ENCODE results near the gene THBS1. TPM values are rescaled to one million over a fixed set of nuclear protein-coding genes. Genes with fewer than 3 reads are reported as not detected.

THBS1 gene
- total and polyA plus RNA-seq, 4 experiments from 2014 or later = 0.77 to 7.6 (median 2.6) TPM

DNA sequence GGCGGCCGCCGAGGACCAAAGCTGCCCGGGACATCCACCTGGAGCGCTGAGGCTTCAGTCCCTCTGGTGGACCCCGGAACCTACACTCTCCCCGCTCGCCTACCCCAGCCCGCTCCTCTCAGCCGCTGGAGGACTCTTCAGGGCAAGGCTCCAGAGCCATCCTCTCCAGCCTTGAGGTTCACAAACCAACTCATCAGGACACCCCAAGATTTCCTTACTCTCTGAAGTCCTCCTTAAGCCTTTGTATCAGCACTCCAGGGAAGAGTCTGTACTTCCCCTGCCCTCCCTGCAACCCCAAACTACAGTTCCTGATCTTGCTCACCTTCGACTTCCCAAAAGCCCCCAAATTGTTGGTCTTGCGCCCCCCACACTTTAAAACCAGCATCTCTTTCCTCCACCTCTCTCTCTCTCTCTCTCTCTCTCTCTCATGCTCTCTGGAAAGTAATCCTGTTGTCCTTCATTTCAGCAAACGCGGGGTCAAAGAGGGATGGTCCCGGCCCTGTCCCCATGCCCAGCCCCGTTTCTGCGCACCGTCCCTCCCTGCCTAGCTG lies 438 bp downstream of the THBS1 start:
- Mint-ChIP-seq H3K4me1 (peaks cover 9 to 59% (median 23%) of the 10 kb centered on the region in 4 donors), H3K36me3 (no peaks in the 10 kb centered on the region), H3K4me3 (peak overlapping the region; percentile 65 to 90 (median 78)), H3K27me3 (peaks cover 11 to 29% of the 10 kb centered on the region in 2 donors), H3K9me3 (no peaks in the 10 kb centered on the region), H3K27ac (peak overlapping the region in 4 of 7 donors; percentile 48 to 68 (median 58))
- H3K36me3 ChIP-seq (ENCODE audit: insufficient read depth, low read length) = no peaks in the 10 kb centered on the region
- no peak for DNase-seq
- H3K4me3 ChIP-seq (ENCODE audit: low read length in 2 of 2) = peak overlapping the region in 1 of 2 donors; percentile 56
- ChIA-PET CTCF (ENCODE audit: partially characterized antibody) (interaction anchor here (0.8 to 7.4 kb wide), 13 partner anchors 8 to 879 kb away, joined by 3 to 83 read pairs (median 4); no protein-coding TSS in a partner anchor), POLR2A (ENCODE audit: partially characterized antibody) (interaction anchor here (0.7 to 4.1 kb wide), 7 partner anchors 10 to 201 kb away, joined by 3 to 28 read pairs (median 3); partner anchors contain the start of gene FSIP1)
- H3K27ac ChIP-seq (ENCODE audit: low read depth, low read length) = no peak overlapping the region
- intact Hi-C loops (cut with micrococcal nuclease) = loop anchor here (2.0 to 5.0 kb wide), 3 partner anchors 43 to 875 kb away; no protein-coding TSS in a partner anchor
- peaks cover 2% of the 10 kb centered on the region for H3K27me3 ChIP-seq (ENCODE audit: insufficient read depth, low read length)
- H3K9me3 ChIP-seq (ENCODE audit: control insufficient read depth in 1 of 2, low read length in 2 of 2) = no peaks in the 10 kb centered on the region
- H3K4me1 ChIP-seq (ENCODE audit: insufficient read depth, low read length) = peaks cover 14% of the 10 kb centered on the region

DNA sequence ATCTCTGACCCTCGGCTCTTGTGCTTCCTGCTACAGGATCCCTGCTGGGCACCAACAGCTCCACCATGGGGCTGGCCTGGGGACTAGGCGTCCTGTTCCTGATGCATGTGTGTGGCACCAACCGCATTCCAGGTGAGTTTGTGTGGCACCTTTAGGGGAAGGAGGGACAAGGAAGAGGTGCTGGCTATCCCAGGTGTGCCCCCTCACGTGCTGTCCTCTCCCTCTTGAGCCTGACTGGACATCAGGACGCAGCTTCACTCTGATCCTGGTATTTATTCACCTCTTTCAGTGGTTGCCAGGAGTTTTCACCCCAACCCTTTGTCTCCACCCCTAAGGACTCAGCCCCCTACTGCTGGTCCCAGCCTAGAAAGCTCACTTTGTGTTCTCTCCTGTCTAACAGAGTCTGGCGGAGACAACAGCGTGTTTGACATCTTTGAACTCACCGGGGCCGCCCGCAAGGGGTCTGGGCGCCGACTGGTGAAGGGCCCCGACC lies 960 bp downstream of the THBS1 start:
- intact Hi-C loops (cut with micrococcal nuclease) = loop anchor here (2.0 to 5.0 kb wide), 3 partner anchors 43 to 875 kb away; no protein-coding TSS in a partner anchor
- H3K27me3 Mint-ChIP-seq = peaks cover 9 to 25% of the 10 kb centered on the region in 2 donors
- H3K27ac Mint-ChIP-seq = peak overlapping the region in 4 of 7 donors; percentile 25 to 68 (median 64)
- Histone ChIP-seq H3K27me3 (ENCODE audit: insufficient read depth, low read length) (peaks cover 2% of the 10 kb centered on the region), H3K4me1 (ENCODE audit: insufficient read depth, low read length) (peaks cover 14% of the 10 kb centered on the region), H3K27ac (ENCODE audit: low read depth, low read length) (no peak overlapping the region), H3K9me3 (ENCODE audit: control insufficient read depth in 1 of 2, low read length in 2 of 2) (no peaks in the 10 kb centered on the region), H3K36me3 (ENCODE audit: insufficient read depth, low read length) (no peaks in the 10 kb centered on the region), H3K4me3 (ENCODE audit: low read length in 2 of 2) (no peak overlapping the region)
- H3K4me3 Mint-ChIP-seq = peak overlapping the region; percentile 65 to 90 (median 78)
- ChIA-PET POLR2A (ENCODE audit: partially characterized antibody) (interaction anchor here (0.7 to 4.1 kb wide), 5 partner anchors 9 to 176 kb away, joined by 3 to 28 read pairs (median 4); no protein-coding TSS in a partner anchor), CTCF (ENCODE audit: partially characterized antibody) (interaction anchor here (0.8 to 7.4 kb wide), 13 partner anchors 8 to 882 kb away, joined by 3 to 83 read pairs (median 4); no protein-coding TSS in a partner anchor)
- no peak for DNase-seq
- peaks cover 9 to 59% (median 23%) of the 10 kb centered on the region in 4 donors for H3K4me1 Mint-ChIP-seq
- no peaks in the 10 kb centered on the region for H3K36me3 Mint-ChIP-seq
- no peaks in the 10 kb centered on the region for H3K9me3 Mint-ChIP-seq

DNA sequence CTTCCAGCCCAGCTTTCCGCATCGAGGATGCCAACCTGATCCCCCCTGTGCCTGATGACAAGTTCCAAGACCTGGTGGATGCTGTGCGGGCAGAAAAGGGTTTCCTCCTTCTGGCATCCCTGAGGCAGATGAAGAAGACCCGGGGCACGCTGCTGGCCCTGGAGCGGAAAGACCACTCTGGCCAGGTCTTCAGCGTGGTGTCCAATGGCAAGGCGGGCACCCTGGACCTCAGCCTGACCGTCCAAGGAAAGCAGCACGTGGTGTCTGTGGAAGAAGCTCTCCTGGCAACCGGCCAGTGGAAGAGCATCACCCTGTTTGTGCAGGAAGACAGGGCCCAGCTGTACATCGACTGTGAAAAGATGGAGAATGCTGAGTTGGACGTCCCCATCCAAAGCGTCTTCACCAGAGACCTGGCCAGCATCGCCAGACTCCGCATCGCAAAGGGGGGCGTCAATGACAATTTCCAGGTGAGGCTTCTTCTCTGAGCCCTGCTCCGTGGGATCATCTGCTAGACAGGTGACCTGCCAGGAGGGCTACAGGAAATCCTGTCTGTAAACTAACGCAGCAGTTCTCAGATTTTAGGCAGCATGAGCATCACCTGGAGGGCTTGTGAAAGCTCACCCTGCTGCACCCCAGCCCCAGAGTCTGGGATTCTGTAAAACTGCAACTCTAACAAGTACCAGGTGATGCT lies 1.6 kb downstream of the THBS1 start:
- ChIA-PET POLR2A (ENCODE audit: partially characterized antibody) (interaction anchor here (1.3 to 4.1 kb wide), 4 partner anchors 9 to 174 kb away, joined by 4 to 28 read pairs (median 6); no protein-coding TSS in a partner anchor), CTCF (ENCODE audit: partially characterized antibody) (interaction anchor here (0.8 to 7.4 kb wide), 17 partner anchors 9 to 883 kb away, joined by 3 to 83 read pairs (median 4); no protein-coding TSS in a partner anchor)
- Mint-ChIP-seq H3K4me3 (peak overlapping the region in 1 of 8 donors; percentile 90), H3K27ac (no peak overlapping the region), H3K27me3 (peaks cover 9 to 20% of the 10 kb centered on the region in 2 donors), H3K36me3 (no peaks in the 10 kb centered on the region), H3K9me3 (no peaks in the 10 kb centered on the region), H3K4me1 (peaks cover 9 to 59% (median 23%) of the 10 kb centered on the region in 4 donors)
- no peak for DNase-seq
- no peaks in the 10 kb centered on the region for H3K9me3 ChIP-seq (ENCODE audit: control insufficient read depth in 1 of 2, low read length in 2 of 2)
- H3K27me3 ChIP-seq (ENCODE audit: insufficient read depth, low read length) = peaks cover 2% of the 10 kb centered on the region
- H3K4me1 ChIP-seq (ENCODE audit: insufficient read depth, low read length) = peaks cover 14% of the 10 kb centered on the region
- no peaks in the 10 kb centered on the region for H3K36me3 ChIP-seq (ENCODE audit: insufficient read depth, low read length)
- no peak overlapping the region for H3K4me3 ChIP-seq (ENCODE audit: low read length in 2 of 2)
- no peak overlapping the region for H3K27ac ChIP-seq (ENCODE audit: low read depth, low read length)
- intact Hi-C loops (cut with micrococcal nuclease) = loop anchor here (5.0 kb wide), 1 partner anchor 100 kb away; no protein-coding TSS in a partner anchor

DNA sequence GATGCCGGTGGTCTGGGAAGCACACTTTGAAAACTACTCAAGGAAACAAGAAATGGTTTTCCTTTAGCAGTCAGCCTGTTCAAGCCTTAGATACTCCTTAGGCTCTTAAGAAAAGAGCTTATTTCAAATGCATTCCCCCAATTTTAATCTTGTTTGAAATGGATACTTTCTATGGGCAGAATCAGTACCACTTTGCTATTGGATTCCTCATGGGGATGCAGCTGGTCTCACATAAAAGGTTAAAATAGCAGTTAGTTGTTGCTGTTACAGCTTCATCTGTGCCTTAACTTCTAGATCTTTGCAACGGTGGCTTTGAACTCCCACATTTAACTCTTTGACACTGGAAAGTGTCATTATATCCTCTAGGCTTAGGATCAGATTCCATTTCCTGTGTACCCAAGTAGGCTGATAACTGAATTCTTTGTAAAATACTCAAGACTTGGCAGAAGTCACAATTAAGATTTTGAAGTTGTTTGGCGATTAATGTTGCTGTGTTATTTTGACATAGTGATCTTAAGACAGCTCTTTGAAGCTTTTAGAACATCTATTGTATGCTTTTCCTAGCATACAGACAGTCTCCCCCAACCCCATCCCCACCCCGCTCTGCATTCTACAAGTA lies 2.2 kb downstream of the THBS1 start:
- Mint-ChIP-seq H3K27ac (no peak overlapping the region), H3K9me3 (no peaks in the 10 kb centered on the region), H3K27me3 (peaks cover 9 to 20% of the 10 kb centered on the region in 2 donors), H3K4me1 (peaks cover 9 to 59% (median 23%) of the 10 kb centered on the region in 4 donors), H3K36me3 (no peaks in the 10 kb centered on the region), H3K4me3 (peak overlapping the region in 1 of 8 donors; percentile 17)
- Histone ChIP-seq H3K27me3 (ENCODE audit: insufficient read depth, low read length) (no peaks in the 10 kb centered on the region), H3K36me3 (ENCODE audit: insufficient read depth, low read length) (no peaks in the 10 kb centered on the region), H3K4me1 (ENCODE audit: insufficient read depth, low read length) (peaks cover 14% of the 10 kb centered on the region), H3K27ac (ENCODE audit: low read depth, low read length) (no peak overlapping the region), H3K9me3 (ENCODE audit: control insufficient read depth in 1 of 2, low read length in 2 of 2) (no peaks in the 10 kb centered on the region), H3K4me3 (ENCODE audit: low read length in 2 of 2) (no peak overlapping the region)
- DNase-seq = no peak
- ChIA-PET POLR2A (ENCODE audit: partially characterized antibody) (interaction anchor here (1.7 to 4.1 kb wide), 3 partner anchors 41 to 174 kb away, joined by 4 to 28 read pairs (median 7); no protein-coding TSS in a partner anchor), CTCF (ENCODE audit: partially characterized antibody) (interaction anchor here (0.8 to 7.4 kb wide), 14 partner anchors 8 to 883 kb away, joined by 3 to 83 read pairs (median 4); no protein-coding TSS in a partner anchor)
- intact Hi-C loops (cut with micrococcal nuclease) = loop anchor here (1.0 to 5.0 kb wide), 2 partner anchors 99 to 174 kb away; no protein-coding TSS in a partner anchor

DNA sequence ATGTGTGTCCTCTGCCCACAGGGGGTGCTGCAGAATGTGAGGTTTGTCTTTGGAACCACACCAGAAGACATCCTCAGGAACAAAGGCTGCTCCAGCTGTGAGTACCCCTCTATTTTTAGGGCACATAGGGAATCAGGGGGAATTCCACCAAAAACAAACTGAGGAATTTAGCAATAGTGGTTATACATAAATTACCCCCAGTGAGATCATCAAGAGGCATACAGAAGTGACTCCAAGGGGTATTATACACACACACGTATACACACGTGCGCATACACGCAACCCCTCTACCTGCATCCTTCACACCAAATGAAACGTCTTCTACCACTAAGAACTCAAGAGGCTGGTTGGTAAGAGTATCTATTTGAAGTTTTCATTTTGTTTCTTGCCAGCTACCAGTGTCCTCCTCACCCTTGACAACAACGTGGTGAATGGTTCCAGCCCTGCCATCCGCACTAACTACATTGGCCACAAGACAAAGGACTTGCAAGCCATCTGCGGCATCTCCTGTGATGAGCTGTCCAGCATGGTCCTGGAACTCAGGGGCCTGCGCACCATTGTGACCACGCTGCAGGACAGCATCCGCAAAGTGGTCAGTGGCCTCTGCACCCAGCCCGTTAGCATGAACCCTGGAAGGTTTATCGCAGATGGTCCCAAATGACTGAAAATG lies 2.9 kb downstream of the THBS1 start:
- ChIA-PET POLR2A (ENCODE audit: partially characterized antibody) (interaction anchor here (1.4 to 4.1 kb wide), 3 partner anchors 10 to 173 kb away, joined by 3 to 28 read pairs (median 7); no protein-coding TSS in a partner anchor), CTCF (ENCODE audit: partially characterized antibody) (interaction anchor here (0.9 to 7.4 kb wide), 7 partner anchors 8 to 173 kb away, joined by 3 to 83 read pairs (median 6); no protein-coding TSS in a partner anchor)
- Histone ChIP-seq H3K27ac (ENCODE audit: low read depth, low read length) (no peak overlapping the region), H3K36me3 (ENCODE audit: insufficient read depth, low read length) (no peaks in the 10 kb centered on the region), H3K27me3 (ENCODE audit: insufficient read depth, low read length) (no peaks in the 10 kb centered on the region), H3K4me1 (ENCODE audit: insufficient read depth, low read length) (peaks cover 14% of the 10 kb centered on the region), H3K9me3 (ENCODE audit: control insufficient read depth in 1 of 2, low read length in 2 of 2) (no peaks in the 10 kb centered on the region), H3K4me3 (ENCODE audit: low read length in 2 of 2) (no peak overlapping the region)
- DNase-seq = peak in 2 of 5 donors; percentile 10 to 14
- Mint-ChIP-seq H3K27me3 (peaks cover 6 to 15% of the 10 kb centered on the region in 2 donors), H3K36me3 (no peaks in the 10 kb centered on the region), H3K4me1 (peaks cover 9 to 58% (median 23%) of the 10 kb centered on the region in 4 donors), H3K4me3 (no peak overlapping the region), H3K9me3 (no peaks in the 10 kb centered on the region), H3K27ac (no peak overlapping the region)
- intact Hi-C loops (cut with micrococcal nuclease) = loop anchor here (1.0 to 5.0 kb wide), 2 partner anchors 99 to 174 kb away; no protein-coding TSS in a partner anchor

DNA sequence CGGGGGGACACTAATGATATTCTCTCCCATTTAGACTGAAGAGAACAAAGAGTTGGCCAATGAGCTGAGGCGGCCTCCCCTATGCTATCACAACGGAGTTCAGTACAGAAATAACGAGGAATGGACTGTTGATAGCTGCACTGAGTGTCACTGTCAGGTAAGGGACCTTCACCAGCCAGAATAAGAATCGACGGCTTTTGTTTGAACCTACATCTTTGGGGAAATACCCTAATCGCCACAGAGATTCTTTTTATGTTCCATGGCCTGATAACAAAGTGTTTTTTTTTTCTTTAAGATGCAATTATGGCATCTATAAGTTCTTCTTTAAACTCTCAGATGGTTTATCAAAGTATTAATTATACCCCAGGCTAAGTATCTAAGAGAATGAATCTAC lies 3.4 kb downstream of the THBS1 start:
- Mint-ChIP-seq H3K36me3 (peaks cover 0 to 4% of the 10 kb centered on the region in 2 donors), H3K4me3 (no peak overlapping the region), H3K27ac (no peak overlapping the region), H3K27me3 (peaks cover under 1 to 11% of the 10 kb centered on the region in 2 donors), H3K9me3 (no peaks in the 10 kb centered on the region), H3K4me1 (peaks cover 7 to 52% (median 21%) of the 10 kb centered on the region in 4 donors)
- H3K27ac ChIP-seq (ENCODE audit: low read depth, low read length) = no peak overlapping the region
- intact Hi-C loops (cut with micrococcal nuclease) = loop anchor here (5.0 kb wide), 1 partner anchor 98 kb away; no protein-coding TSS in a partner anchor
- ChIA-PET POLR2A (ENCODE audit: partially characterized antibody) (interaction anchor here (1.4 to 2.4 kb wide), 2 partner anchors 10 to 172 kb away, joined by 3 to 7 read pairs; no protein-coding TSS in a partner anchor), CTCF (ENCODE audit: partially characterized antibody) (interaction anchor here (1.6 to 7.4 kb wide), 4 partner anchors 10 to 172 kb away, joined by 6 to 83 read pairs (median 26); no protein-coding TSS in a partner anchor)
- peaks cover 14% of the 10 kb centered on the region for H3K4me1 ChIP-seq (ENCODE audit: insufficient read depth, low read length)
- no peaks in the 10 kb centered on the region for H3K36me3 ChIP-seq (ENCODE audit: insufficient read depth, low read length)
- H3K4me3 ChIP-seq (ENCODE audit: low read length in 2 of 2) = no peak overlapping the region
- no peak for DNase-seq
- no peaks in the 10 kb centered on the region for H3K27me3 ChIP-seq (ENCODE audit: insufficient read depth, low read length)
- no peaks in the 10 kb centered on the region for H3K9me3 ChIP-seq (ENCODE audit: control insufficient read depth in 1 of 2, low read length in 2 of 2)

All from CD4-positive, alpha-beta memory T cell (primary cell).